Fibroblast of villous mesenchyme (primary cell): ENCODE data around the gene SOCS7. TPM values are rescaled to one million over a fixed set of nuclear protein-coding genes. Genes with fewer than 3 reads are reported as not detected.

Experiments used
- DNase-seq: peaks from one replicate; pipeline ENCODE4 v3.0.0-alpha.2; 2010; ENCODE audit warnings: low read depth
- H3K4me3 ChIP-seq: 2 replicates; pipeline ENCODE4 v1.5.1; 2011; ENCODE audit warnings: low read depth, mild to moderate bottlenecking, low read length
- total RNA-seq: library from RNA; depleted of rRNA; stranded (reverse); fragments of >200 nt; gene quantifications from 2 replicates; pipeline ENCODE4 v1.2.3, GENCODE V29; 2012
- TF ChIP-seq, protein P1 (sequence below): IDR thresholded peaks from 2 replicates; pipeline ENCODE4 v1.5.1; 2012; ENCODE audit warnings: low read depth, mild to moderate bottlenecking, low read length; ENCODE audit not compliant: insufficient read depth

SOCS7 gene
- total RNA-seq, 1 donor: 11.2 TPM

DNA sequence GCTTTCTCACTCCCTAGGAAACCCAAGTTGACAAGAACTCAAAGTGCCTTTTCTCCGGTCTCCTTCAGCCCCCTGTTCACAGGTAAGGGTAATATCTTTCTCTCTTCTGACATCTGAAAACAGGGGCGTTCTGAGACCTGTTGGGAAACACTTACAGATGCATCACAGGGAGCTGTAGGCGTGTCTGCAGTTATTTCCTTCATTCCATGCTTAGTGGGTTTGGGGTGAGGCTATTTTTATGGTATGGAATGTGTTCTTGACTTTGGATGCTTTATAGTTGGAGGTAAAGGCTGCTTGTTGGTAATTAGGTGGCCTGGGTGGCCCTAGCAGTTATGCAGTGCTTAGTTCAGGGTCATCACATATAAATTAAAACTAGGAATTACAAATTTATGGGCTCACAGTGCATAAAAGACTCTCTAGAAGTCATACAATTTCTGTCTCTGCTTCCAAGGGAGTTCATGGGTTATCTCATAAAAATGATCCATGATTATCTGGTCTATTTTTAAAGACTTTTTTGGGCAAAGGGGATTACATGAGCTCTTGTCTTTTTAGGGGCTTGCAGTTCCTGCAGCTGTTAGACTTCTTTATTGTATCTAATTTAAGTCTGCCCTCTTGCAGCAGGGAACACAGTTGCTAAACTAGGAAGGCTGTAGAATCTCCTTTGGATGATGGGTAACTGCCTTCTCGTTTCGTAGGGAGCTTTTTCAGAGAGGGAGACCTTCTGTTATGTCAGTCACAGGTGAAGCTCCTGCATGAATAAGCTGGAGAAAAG lies 10.2 kb downstream of the SOCS7 start:
- H3K4me3 ChIP-seq: no peak overlapping the region
- DNase-seq: peak; percentile 79
- TF ChIP-seq, protein P1, sequence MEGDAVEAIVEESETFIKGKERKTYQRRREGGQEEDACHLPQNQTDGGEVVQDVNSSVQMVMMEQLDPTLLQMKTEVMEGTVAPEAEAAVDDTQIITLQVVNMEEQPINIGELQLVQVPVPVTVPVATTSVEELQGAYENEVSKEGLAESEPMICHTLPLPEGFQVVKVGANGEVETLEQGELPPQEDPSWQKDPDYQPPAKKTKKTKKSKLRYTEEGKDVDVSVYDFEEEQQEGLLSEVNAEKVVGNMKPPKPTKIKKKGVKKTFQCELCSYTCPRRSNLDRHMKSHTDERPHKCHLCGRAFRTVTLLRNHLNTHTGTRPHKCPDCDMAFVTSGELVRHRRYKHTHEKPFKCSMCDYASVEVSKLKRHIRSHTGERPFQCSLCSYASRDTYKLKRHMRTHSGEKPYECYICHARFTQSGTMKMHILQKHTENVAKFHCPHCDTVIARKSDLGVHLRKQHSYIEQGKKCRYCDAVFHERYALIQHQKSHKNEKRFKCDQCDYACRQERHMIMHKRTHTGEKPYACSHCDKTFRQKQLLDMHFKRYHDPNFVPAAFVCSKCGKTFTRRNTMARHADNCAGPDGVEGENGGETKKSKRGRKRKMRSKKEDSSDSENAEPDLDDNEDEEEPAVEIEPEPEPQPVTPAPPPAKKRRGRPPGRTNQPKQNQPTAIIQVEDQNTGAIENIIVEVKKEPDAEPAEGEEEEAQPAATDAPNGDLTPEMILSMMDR: no peak

DNA sequence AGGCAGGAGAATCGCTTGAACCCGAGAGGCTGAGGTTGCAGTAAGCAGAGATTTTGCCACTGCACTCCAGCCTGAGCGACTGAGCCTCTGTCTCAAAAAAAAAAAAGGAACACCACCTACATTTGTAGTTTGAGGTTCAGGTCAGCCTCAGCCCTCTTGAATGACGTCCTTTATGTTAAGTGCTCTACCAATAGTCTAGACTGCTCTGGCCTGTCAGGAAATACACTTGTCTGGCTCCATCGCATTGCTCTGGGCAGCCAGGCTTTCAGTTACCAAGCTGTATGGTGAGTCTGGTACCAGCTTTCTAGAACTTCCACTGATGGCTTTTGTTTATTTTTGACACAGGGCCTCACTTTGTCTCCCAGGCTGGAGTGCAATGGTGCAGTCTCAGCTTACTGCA lies 11.4 kb downstream of the SOCS7 start:
- no peak for DNase-seq
- TF ChIP-seq, protein P1: no peak
- H3K4me3 ChIP-seq: no peak overlapping the region

DNA sequence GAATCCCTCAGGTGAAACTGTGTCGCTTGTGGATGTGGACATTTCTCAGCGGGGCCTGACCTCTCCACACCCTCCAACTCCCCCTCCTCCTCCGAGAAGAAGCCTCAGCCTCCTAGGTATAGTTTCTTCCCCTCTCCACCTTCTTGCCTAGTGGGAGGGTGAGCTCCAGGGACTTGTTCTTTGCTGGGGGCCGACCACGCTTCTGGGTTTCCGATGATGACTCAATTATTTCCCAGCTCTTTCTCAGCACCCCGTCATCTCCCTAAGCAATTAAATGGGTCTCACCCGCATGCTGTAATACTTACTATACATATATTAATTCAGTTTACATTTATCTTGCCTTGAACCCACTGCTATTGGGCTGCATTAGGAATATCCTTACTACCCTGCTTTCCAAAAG lies 13.1 kb downstream of the SOCS7 start:
- no peak overlapping the region for H3K4me3 ChIP-seq
- no peak for DNase-seq
- TF ChIP-seq, protein P1: no peak

DNA sequence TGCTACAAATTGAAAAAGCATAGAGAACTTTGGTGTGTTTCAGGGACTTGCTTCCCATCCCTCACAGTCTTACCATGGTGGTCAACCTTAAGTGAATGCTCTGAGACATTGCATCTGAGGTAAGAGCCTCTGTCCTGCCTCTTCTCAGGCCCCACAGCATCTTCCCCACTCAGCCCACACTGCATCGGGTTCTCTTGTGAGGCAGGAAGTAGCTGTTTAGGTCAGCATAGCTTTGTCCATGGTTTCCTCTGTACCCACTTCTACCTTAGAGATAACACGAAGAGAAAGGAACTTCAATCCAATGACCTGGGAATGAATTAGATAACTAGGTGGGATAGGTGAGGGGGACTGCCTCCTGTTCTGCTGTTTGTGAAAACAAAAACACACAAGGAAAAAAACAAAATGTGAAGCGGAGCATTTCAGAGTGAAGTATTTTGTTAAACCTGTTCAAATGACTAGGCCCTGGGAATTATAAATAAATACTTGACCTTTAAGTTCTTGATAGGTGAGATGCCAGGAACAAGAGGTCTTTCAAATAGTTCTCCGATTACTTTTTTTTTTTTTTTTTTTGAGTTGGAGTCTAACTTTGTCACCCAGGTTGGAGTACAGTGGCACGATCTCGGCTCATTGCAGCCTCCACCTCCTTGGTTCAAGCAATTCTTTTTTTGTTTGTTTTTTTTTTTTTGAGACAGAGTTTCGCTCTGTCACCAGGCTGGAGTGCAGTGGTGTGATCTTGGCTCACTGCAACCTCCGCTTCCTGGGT lies 17.7 kb downstream of the SOCS7 start:
- TF ChIP-seq, protein P1: no peak
- H3K4me3 ChIP-seq: no peak overlapping the region
- no peak for DNase-seq

DNA sequence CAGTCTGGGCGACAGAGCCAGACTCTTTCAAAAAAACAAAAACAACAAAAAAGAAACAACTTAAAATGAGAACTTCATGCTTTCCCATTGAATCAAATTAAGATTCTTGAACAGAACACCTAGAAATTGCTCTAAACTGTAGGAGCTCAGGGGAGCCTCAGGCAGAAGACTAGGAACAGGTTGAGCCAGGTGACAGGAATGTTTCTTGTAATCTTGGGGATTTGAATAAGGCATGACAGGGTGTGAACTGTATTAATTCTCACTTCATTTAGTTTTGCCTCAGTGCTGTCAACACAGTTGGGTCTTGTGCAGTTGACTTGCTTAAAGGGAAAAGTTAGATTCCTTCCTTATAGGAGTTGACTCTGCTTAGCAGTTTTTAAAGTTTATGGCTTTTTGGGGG lies 27.8 kb downstream of the SOCS7 start:
- H3K4me3 ChIP-seq: no peak overlapping the region
- TF ChIP-seq, protein P1: no peak
- no peak for DNase-seq

DNA sequence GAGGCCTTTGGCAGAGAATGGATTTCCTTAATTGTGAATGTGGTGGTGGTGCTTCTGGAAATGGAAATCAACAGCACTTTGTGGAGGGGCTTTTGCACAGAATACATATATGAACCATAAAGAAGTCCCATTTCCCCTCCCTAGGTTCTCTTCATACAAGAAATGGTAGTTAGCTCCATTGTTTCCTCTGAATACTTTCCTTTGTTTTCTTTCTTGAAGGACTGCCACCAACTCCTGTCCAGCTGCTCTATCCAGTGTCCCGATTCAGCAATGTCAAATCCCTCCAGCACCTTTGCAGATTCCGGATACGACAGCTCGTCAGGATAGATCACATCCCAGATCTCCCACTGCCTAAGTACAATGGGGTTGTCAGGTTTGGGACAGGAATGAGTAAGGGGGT lies 43.4 kb downstream of the SOCS7 start:
- DNase-seq: no peak
- TF ChIP-seq, protein P1: no peak
- no peak overlapping the region for H3K4me3 ChIP-seq
